ENCODE data around the gene ANKRD33. TPM values are rescaled to one million over a fixed set of nuclear protein-coding genes. Genes with fewer than 3 reads are reported as not detected.

Gene ANKRD33
- total and polyA plus RNA-seq, 2 of the 4 experiments (the other 2 are of a cell fraction): under 0.01 to 0.03 TPM

- H4K91ac ChIP-seq (ENCODE audit: insufficient read depth, low read depth, low read length): no peak overlapping the region
- BruUV-seq (replicated peaks): no TSS peak
- intact Hi-C loops (cut with micrococcal nuclease) (no loop called here), dilution Hi-C loops (cut with HindIII; ENCODE audit: low sequenced_read_pairs, unreplicated experiment) (loop anchor here (25.0 kb wide), 1 partner anchor 97 kb away; the partner anchor contains the start of gene ACVR1B), in situ Hi-C loops (cut with MboI; ENCODE audit: low sequenced_read_pairs) (no loop called here)
- H2BK20ac ChIP-seq (ENCODE audit: low read depth, low read length): no peak overlapping the region
- WGBS, 2 experiments (ENCODE audit: extremely low coverage in 2 of 2, insufficient read length in 1 of 2): 100% methylated on average over 2 of the region's 12 CpGs; no CpG with 5 or more reads in 1 of the 2 experiments
- no peak overlapping the region for H3K56ac ChIP-seq (ENCODE audit: extremely low read depth, insufficient read depth, low read length)
- H2BK120ac ChIP-seq (ENCODE audit: low read depth, low read length): no peak overlapping the region
- no peak overlapping the region for H3K23ac ChIP-seq (ENCODE audit: low read depth, low read length)
- peak; percentile 8; the same call in 1 of the 2 replicates for ATAC-seq (ENCODE audit: low read depth)
- TF ChIP-seq CHD1 (IDR thresholded peaks at IDR 0.05; ENCODE audit: low read depth, low read length) (no peak), MAZ (IDR thresholded peaks at IDR 0.05; ENCODE audit: borderline replicate concordance, low read depth, low read length) (no peak), NFE2L2 (IDR thresholded peaks at IDR 0.05; ENCODE audit: low read depth, low read length) (no peak), POLR2A (IDR thresholded peaks at IDR 0.05; ENCODE audit: low read depth, low read length) (no peak), RCOR1 (IDR thresholded peaks at IDR 0.05; ENCODE audit: insufficient replicate concordance, low read length) (no peak), FOS (IDR thresholded peaks at IDR 0.05; ENCODE audit: low read depth, low read length) (no peak), RFX5 (IDR thresholded peaks at IDR 0.05; ENCODE audit: low read depth, low read length) (no peak), MAFK (IDR thresholded peaks at IDR 0.05; ENCODE audit: low read depth, low read length) (no peak), BHLHE40 (IDR thresholded peaks at IDR 0.05; ENCODE audit: low read depth, low read length) (no peak), RAD21 (IDR thresholded peaks at IDR 0.05; ENCODE audit: low read length) (no peak), SMC3 (IDR thresholded peaks at IDR 0.05; ENCODE audit: low read depth, low read length) (no peak), USF2 (IDR thresholded peaks at IDR 0.05; ENCODE audit: low read depth, low read length) (no peak), CTCF (conservative IDR thresholded peaks at IDR 0.05; ENCODE audit: low read depth, low read length) (no peak), MXI1 (IDR thresholded peaks at IDR 0.05; ENCODE audit: borderline replicate concordance, low read depth, low read length) (no peak), ELK1 (IDR thresholded peaks at IDR 0.05; ENCODE audit: borderline replicate concordance, low read depth, low read length) (no peak)
- no peak overlapping the region for H2BK15ac ChIP-seq (ENCODE audit: low read depth, low read length)
- no peak overlapping the region for H2AK5ac ChIP-seq (ENCODE audit: low read depth, low read length)
- H3K27me3 ChIP-seq (ENCODE audit: control insufficient read depth, insufficient read depth, low read length): peaks cover 56% of the 10 kb centered on the region
- H4K8ac ChIP-seq (ENCODE audit: low read depth in 2 of 2, low read length in 2 of 2): no peak overlapping the region
- H3K27ac ChIP-seq (ENCODE audit: insufficient read depth, low read length): no peak overlapping the region
- ChIA-PET CTCF (interaction anchor here (1.7 kb wide), 1 partner anchor 9 kb away, joined by 7 read pairs; no protein-coding TSS in a partner anchor), POLR2A (ENCODE audit: unreplicated experiment) (no interaction called here)
- H4K20me1 ChIP-seq (ENCODE audit: insufficient read depth, low read length): no peaks in the 10 kb centered on the region
- no peaks in the 10 kb centered on the region for H3K79me1 ChIP-seq (ENCODE audit: low read depth in 1 of 2, low read length in 2 of 2)
- no peak overlapping the region for H3K4me2 ChIP-seq (ENCODE audit: low read depth, low read length)
- H3K9ac ChIP-seq (ENCODE audit: low read depth, low read length): no peak overlapping the region
- H3K9me3 ChIP-seq (ENCODE audit: control insufficient read depth, insufficient read depth, low read length): no peaks in the 10 kb centered on the region
- H3K36me3 ChIP-seq (ENCODE audit: control insufficient read depth, insufficient read depth, low read length): no peaks in the 10 kb centered on the region
- H3K4me1 ChIP-seq (ENCODE audit: control insufficient read depth, insufficient read depth, low read length): peaks cover 2% of the 10 kb centered on the region
- H3K18ac ChIP-seq (ENCODE audit: low read depth, low read length): no peak overlapping the region
- no peak overlapping the region for H3K4me3 ChIP-seq (ENCODE audit: insufficient read depth, low read depth, low read length)
- H2AK9ac ChIP-seq (replicated peaks; ENCODE audit: low read depth, low read length, poor library complexity): no peak overlapping the region
- no peak overlapping the region for H2BK5ac ChIP-seq (ENCODE audit: low read depth, low read length, poor library complexity, severe bottlenecking)
- no peaks in the 10 kb centered on the region for H3K9me1 ChIP-seq (ENCODE audit: insufficient read depth, low read length)
- no peak overlapping the region for H2AFZ ChIP-seq (replicated peaks; ENCODE audit: low read length, poor library complexity)
- no peak overlapping the region for H4K5ac ChIP-seq (ENCODE audit: low read depth, low read length)
- no peak overlapping the region for H3K14ac ChIP-seq (replicated peaks; ENCODE audit: low read depth, low read length)
- DNase-seq: no peak
- no peak overlapping the region for H3K4ac ChIP-seq (ENCODE audit: low read depth, low read length)
Observed at GRCh38 chr12:51864833-51865670, 22.9 kb upstream of the ANKRD33 start.

Data from IMR-90 (cell line).